ENCODE data around the gene ZNRD2.

GRCh38 chr11:65583589-65583988, 13.3 kb downstream of the ZNRD2 start:
- TF ChIP-seq ZNF624 (tag by site-specific recombination; IDR thresholded peaks at IDR 0.05), result no peak
- TF ChIP-seq GLIS1 (tag by site-specific recombination; IDR thresholded peaks at IDR 0.05), result no peak
- TF ChIP-seq GLIS2 (tag by site-specific recombination; IDR thresholded peaks at IDR 0.05), result no peak
- TF ChIP-seq, protein P1, sequence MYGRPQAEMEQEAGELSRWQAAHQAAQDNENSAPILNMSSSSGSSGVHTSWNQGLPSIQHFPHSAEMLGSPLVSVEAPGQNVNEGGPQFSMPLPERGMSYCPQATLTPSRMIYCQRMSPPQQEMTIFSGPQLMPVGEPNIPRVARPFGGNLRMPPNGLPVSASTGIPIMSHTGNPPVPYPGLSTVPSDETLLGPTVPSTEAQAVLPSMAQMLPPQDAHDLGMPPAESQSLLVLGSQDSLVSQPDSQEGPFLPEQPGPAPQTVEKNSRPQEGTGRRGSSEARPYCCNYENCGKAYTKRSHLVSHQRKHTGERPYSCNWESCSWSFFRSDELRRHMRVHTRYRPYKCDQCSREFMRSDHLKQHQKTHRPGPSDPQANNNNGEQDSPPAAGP (tag by site-specific recombination; IDR thresholded peaks at IDR 0.05), result no peak
- no peak for TF ChIP-seq ZNF274 (IDR thresholded peaks at IDR 0.05; ENCODE audit: low read length)
- no peak for TF ChIP-seq ZNF274 (tag by site-specific recombination; IDR thresholded peaks at IDR 0.05; ENCODE audit: borderline replicate concordance)
- no peak for TF ChIP-seq ZNF660 (tag by site-specific recombination; IDR thresholded peaks at IDR 0.05)
- no peak for TF ChIP-seq REPIN1 (tag by site-specific recombination; IDR thresholded peaks at IDR 0.05; ENCODE audit: low read depth)
